SKM-1 treated with dmso at 0.1 percent for 144 hours (cell line): ENCODE measurements around the gene F2.

ENCODE experiments used
- DNase-seq: peaks from one replicate; lab custom pipeline; 2025; ENCODE audit not compliant: unreplicated experiment; lab: John Stamatoyannopoulos, UW

Gene F2

GRCh38 chr11:46741600-46742484, 22.8 kb downstream of the F2 start:
- DNase-seq, result no peak

- no peak for DNase-seq
These were observed 24.0 kb downstream of the F2 start for GRCh38 chr11:46743043-46743442.

GRCh38 chr11:46743693-46744339, 24.8 kb downstream of the F2 start:
- DNase-seq, result no peak

- no peak for DNase-seq
These were observed 26.3 kb downstream of the F2 start for GRCh38 chr11:46745328-46745727.

DNA sequence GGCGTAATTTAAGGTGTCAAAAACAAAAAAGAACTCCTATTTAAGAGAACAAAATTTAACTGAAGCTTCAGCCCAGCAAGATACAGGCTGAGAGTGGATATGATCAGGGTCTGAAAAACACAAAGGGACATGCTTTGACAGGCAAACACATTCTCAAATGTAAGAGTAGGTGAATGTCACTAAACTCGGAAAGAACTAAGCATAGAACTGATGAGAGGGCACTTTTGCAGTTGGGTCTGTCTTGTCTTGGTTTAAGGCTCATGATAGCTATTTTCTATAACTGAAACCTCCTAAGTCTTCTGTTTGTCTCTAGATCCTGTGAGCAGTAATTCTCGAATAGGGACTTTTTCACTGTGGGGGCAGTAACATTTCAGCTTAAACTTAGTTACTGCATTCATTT, 27.0 kb downstream of the F2 start:
- no peak for DNase-seq

- DNase-seq, result no peak
These were observed 28.1 kb downstream of the F2 start for GRCh38 chr11:46747150-46747549.

- DNase-seq, result no peak
These were observed 36.9 kb downstream of the F2 start for GRCh38 chr11:46755962-46756361.

DNA sequence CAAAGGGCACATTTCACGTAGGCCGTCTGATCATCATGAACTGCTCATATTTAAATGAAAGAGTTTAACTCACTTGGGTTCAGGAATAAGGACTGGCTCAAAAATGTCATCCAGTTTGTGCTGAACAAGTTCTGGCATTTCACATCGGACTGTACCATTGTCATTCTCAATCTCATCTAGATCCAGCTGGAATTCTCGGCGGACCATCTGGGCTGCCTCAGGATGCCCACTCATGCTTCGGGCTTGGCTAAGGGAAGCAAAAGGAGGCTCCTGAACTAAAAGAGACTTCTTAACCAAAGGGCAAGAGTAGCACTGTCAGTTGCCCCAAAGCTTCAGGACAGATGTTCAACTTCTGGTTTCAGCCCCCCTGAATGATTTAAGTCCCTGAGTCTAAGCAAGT, 40.2 kb downstream of the F2 start:
- DNase-seq, result no peak

- DNase-seq, result no peak
These were observed 41.6 kb downstream of the F2 start for GRCh38 chr11:46760429-46761128.

GRCh38 chr11:46761807-46762206, 42.8 kb downstream of the F2 start:
- DNase-seq, result no peak

GRCh38 chr11:46762248-46762647, 43.2 kb downstream of the F2 start:
- DNase-seq, result no peak

DNA sequence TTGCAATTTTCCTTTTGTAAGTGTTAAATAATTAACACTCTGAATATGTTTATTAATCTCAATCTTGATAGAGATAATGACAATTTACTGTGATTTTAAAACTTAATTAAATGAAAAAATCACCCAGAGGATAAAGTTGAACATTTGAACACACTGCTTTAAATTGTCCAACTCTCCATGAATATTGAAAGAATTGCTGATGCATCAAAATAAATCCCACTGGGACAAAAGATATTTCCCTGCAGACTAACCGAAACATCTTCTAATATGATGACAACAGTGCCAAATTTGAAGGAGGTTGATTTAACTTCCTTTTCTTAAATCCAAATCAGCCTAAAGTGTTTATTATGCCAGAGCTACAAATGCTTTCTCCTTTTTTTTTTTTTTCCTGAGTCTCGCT, 47.6 kb downstream of the F2 start:
- no peak for DNase-seq

GRCh38 chr11:46769636-46770221, 50.7 kb downstream of the F2 start:
- no peak for DNase-seq

GRCh38 chr11:46776878-46777277, 57.9 kb downstream of the F2 start:
- DNase-seq, result no peak

GRCh38 chr11:46778416-46778815, 59.4 kb downstream of the F2 start:
- no peak for DNase-seq
